ENCODE measurements around the gene SLC25A2.

- TF ChIP-seq CTCF (IDR thresholded peaks at IDR 0.05) (no peak), EP300 (IDR thresholded peaks at IDR 0.05) (no peak), POLR2A (IDR thresholded peaks at IDR 0.05) (no peak)
Observed at GRCh38 chr5:141269195-141269594, 34.7 kb downstream of the SLC25A2 start.
